ENCODE measurements around the gene NEK11.
"Not testable (repeated sequence)": the region's sequence is repeated elsewhere in the genome, so short reads cannot be mapped to it uniquely, and the experiment has no call there.

The NEK11 gene

DNA sequence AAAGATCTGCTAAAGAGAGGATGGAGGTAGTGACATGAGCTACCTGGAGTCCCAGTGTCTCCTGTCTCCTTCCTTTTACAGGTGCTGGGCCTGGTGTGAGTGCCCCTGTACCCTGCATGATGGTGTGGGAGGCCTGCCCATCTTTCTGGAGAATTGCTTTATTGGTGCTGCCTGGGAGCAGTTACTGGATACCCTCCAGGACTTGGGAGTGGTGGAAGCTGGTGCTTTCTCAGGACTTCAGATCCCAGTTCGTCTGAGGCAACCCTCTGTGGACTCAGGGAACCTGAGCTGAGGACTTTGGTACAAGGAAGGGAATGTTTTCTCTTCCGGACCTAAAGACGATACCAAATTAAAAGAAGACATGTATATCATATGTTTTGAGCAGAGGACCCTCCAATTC is 336.6 kb downstream of the NEK11 start:
- DNase-seq, result no peak

DNA sequence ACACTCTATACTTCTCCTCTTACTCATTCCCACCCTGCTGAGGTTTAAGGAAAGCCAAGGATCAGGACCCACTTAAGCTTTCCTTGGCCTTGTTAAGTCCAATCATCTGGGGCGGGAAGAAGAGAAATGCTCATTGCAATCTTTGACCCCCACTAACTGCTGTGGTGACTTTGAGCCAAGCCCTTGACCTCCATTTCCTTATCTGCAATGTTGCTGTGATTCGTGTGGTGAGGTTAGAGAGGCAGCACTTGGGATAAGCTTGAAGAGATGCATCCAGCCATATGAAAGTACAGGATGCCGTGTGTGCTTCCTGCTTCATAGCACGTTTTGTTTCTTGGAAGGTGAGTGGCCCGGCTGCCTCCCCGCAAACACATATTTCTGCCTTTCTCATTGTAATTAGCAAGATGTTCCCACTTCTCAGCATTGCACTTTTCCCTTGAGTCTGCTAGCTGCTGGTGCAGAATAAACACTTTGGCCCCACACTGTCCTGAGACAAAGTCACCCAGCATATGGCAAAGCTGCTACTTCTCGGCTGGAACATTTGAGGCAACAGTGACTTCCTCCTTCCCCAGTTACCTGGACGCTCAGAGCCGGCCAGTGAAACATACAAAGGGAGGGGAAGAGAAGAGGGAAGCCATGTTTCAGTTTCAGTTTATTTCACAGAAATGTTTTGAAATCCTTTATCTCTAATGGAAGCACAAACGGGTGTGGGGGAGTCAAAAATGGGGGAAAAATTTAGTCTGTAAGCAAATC is 344.4 kb downstream of the NEK11 start:
- no peak for DNase-seq

- DNase-seq, result no peak
Observed at GRCh38 chr3:131371688-131372066, 345.0 kb downstream of the NEK11 start.

GRCh38 chr3:131374741-131375140 is 348.1 kb downstream of the NEK11 start:
- no peak for DNase-seq

DNA sequence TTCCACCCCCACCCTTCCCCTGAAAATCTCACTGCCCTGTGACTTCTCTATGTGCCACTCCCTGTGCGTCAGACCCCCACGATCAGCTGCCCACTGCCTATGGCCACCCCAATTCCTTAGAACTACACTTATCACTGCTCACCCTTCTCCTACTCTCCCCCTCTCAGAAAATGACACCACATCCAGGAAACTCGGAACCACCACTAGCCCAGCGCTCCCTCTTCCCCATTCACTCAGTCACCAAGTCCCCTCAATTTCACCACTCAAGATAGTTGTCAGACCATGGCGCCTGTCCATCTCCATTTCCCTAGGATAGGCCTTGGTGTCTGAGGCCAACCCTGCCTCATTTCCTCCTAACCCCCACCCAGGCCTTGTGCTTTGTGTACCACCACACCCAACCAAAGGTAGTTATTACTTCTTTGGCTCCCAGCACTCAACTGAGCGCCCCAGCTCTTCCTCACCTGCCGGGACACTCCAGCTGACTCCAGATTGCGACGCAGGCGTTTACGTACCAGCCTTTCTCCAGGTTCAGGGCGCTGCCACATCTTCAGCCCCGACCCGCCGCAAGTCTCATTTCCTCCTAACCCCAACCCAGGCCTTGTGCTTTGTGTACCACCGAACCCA is 354.3 kb downstream of the NEK11 start:
- not testable (repeated sequence) for DNase-seq

DNA sequence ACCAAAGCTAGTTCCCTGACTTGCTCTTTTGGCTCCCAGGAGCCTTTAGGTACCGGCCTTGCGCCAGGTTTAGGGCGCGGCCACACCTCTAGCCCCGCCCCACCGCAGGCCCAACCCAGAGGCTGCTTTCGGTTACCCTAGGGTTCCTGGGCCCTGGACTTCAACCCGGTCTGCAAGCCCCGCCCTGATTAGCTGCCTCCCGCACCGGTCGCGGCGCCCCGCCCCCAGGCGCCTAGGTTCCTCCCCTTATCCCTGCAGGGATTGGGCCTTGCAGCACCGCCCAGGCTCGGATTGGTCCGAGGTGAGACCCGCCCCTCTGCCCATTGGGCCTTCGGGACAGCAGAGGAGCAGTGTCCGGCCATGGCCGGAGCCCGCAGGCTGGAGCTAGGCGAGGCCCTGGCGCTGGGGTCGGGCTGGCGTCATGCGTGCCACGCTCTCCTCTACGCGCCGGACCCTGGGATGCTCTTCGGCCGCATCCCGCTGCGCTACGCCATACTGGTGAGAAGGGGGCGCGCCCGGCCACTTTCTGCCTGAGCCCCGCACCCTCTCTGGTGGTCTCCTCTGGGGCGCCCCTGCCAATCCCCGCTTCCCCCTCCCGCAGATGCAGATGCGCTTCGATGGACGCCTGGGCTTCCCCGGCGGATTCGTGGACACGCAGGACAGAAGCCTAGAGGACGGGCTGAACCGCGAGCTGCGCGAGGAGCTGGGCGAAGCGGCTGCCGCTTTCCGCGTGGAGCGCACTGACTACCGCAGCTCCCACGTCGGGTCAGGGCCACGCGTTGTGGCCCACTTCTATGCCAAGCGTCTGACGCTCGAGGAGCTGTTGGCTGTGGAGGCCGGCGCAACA is 355.0 kb downstream of the NEK11 start, which contains the start of gene NUDT16:
Gene NUDT16 (plus strand): TSS at position 330 of the 847 bp plus-strand sequence. CDS start 31 bp downstream, at position 361.
- DNase-seq, result peak; percentile 86 to 97

- DNase-seq, result no peak
Observed at GRCh38 chr3:131386429-131387165, 359.9 kb downstream of the NEK11 start.

- no peak for DNase-seq
Observed at GRCh38 chr3:131387796-131388489, 361.3 kb downstream of the NEK11 start.

DNA sequence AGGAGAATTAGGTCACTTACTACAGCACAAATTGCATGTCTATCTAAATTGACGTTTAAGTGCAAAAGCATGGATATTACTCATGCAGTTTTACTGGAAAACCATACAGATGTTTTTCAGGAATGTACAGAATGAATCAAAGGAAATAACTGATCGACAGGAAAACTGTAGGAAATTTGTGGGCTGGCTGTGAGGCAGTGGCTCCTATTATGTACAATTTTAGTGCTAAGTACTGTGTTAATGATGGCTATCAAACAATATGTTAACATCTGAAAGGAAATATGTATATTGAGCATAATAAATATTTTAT is 361.8 kb downstream of the NEK11 start:
- DNase-seq, result no peak

DNA sequence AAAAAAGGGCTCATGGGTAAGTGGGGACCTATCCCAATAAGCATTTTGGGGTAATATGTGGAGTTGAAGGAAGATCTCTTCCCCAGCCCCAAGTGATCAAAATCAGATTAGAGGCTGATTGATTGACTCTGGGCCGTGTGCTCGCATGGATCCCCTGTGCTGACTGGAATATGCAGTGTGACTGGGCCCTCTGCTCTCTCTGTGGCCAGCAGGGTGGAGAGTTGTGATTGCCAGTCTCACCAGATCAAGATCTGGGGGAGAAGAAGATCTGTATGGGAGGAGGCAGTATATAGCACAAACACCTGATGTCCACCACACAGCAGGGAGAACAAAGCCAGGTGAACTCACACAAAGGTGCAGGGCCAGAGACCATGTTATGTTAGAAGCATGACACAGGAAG is 363.7 kb downstream of the NEK11 start:
- DNase-seq, result no peak

GRCh38 chr3:131393051-131393450 is 366.4 kb downstream of the NEK11 start:
- DNase-seq, result no peak

- no peak for DNase-seq
Observed at GRCh38 chr3:131393868-131394267, 367.2 kb downstream of the NEK11 start.

DNA sequence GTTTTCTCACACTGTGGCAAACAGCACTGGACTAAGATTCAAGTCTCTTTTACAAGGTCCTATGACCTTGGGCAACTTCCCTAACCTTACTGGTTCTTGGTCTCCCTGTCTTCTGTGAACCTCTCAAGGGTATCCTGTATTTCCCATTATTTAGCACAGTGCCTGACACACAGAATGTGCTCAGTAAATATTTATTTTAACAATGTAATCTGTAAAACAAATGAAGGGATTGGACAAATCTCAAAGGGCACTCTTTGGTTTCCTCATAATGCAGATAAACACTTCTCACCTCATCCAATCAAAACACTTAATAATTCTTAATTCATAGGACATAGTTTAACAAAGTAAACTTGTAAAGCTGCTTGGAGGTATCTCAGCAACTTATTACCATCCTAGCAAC is 367.7 kb downstream of the NEK11 start:
- no peak for DNase-seq

DNA sequence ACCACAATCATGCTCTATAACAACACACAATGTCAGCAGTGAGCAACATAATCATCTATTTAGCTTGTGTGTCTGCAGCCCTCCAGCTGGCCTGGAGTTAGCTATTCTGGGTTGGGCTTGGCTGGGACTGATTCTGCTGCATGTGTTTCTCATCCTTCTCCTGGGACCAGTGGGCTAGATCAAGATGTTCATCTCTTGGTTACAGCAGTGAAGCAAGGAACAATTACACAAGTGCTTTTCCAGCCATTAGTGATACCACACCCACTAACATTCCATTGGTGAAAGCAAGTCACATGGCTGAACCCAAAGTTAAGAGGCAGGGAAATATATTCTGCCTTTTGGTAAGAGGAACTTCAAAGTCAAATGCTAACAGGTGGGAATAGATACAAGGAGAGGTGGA is 369.5 kb downstream of the NEK11 start:
- no peak for DNase-seq

GRCh38 chr3:131397889-131398288 is 371.2 kb downstream of the NEK11 start:
- DNase-seq, result no peak

Data from NCI-H187 (cell line).